M059J (cell line): Measurements from ENCODE around the gene ZNF608. TPM values are rescaled to one million over a fixed set of nuclear protein-coding genes. Genes with fewer than 3 reads are reported as not detected.
A peak's percentile ranks its signal among the peaks of the same experiment; 100 is the strongest.

Source experiments
- DNase-seq: peaks from one replicate; pipeline ENCODE4 v3.0.0-alpha.2; 2012; ENCODE audit warnings: low read depth
- total RNA-seq: library from RNA; depleted of rRNA; stranded (reverse); fragments of >200 nt; shearing (Covaris generic); gene quantifications from 2 replicates; pipeline ENCODE4 v1.2.3, GENCODE V29; 2014; rRNA removed

ZNF608 gene
- total RNA-seq = 14.2 and 18.0 TPM in 2 replicates

DNA sequence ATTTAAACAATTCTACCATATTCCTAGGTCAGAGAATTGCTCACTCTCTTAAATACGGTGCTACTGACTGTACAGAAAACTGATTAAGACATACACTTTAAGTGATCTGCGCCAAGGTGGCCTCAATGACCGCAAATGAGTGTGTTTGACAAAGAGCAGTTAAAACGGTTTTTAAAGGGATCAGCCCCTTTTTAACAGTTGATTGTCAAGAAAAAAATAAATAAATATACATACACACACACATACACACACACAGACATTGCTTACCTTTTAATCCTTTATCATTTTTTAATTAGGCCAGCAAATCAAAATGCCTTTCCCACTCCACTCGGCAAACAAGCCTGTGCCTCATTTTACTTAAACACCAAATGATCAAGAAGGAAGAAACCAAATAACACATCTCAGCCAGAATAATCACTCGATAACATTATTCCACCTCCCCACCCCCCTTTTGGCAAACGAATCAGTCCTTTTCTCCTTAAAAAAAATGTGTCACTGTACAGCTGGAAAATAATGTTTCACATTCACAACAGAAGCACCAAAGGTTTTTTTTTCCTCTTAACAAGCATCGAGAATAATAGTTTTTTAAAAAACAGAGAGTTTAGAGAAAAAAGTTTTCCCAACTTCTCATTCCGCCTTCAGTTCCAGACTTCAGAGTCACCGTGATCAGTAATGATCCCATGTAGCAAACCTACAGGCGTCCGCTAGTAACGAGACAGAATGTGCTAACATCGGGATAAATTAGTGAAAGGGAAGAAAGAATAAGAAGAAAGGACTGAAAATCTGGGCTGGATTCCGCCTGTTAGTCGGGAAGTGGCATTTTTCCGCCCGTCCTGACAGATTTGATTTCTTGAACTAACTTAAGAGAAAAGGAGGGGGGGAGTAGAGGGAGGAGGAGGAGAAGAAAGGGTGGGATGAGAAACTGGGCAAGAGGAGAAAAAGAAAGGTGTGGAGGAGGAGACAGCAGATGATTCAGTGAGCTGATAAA lies at the start of gene ZNF608:
TSS of gene ZNF608 (minus strand) at position 712 of the 988 bp plus-strand sequence. CDS start 1,650 bp downstream, outside the sequence.
- peak; percentile 87 for DNase-seq

- DNase-seq = no peak
These were observed 49.4 kb upstream of the ZNF608 start for GRCh38 chr5:124795829-124796228.

- peak; percentile 59 for DNase-seq
These were observed 44.7 kb upstream of the ZNF608 start for GRCh38 chr5:124790895-124791732.

DNA sequence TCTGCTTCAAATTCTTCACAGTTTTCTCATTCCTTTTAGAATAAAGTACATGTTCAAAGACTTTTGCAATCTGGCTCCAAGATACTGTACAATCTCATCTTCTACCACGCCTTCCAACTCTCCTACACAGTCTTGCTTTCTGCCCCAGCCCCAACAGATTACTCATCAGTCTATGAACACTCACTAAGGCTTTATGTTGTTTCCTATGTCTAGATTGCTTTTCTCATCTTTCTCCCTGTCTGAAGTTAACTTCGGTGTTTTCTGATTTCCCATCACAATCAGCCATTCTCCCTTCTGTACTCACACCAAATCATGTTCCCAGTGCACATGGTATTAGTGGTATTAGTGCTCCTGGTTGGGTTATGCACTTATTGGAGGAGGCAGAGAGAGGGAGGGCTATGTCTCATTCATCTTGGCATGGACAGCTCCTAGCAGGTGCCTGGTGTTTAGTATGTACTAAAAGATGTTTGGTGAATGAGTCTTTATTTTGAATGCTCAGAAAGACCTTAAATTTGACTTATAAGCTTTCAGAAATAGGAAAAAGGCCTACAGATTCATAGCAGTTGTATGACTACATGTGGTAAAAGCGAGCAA lies 44.0 kb upstream of the ZNF608 start:
- peak; percentile 18 for DNase-seq

DNA sequence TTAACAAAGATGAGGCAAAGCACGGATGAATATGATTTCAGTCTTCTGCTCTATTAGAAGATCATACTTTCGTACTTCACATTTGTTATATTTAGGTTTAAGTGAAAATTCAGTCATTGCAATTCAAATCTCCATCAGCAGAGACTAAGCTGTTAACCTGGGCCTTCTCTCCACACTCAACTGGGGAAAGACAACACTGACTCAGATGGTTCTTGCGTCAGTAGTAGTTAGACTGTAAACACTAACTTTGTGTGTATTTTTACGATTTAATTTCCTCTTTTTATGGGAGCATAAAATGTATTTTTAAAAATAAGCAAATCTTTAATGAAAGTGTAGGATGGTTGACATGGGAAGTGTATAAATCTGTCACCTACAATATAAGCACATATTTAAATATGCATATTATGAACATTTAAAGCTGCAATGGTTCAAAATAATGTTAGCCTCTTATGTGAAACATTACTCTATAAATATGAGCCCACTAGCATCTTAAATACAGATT lies 42.7 kb upstream of the ZNF608 start:
- DNase-seq = no peak

DNA sequence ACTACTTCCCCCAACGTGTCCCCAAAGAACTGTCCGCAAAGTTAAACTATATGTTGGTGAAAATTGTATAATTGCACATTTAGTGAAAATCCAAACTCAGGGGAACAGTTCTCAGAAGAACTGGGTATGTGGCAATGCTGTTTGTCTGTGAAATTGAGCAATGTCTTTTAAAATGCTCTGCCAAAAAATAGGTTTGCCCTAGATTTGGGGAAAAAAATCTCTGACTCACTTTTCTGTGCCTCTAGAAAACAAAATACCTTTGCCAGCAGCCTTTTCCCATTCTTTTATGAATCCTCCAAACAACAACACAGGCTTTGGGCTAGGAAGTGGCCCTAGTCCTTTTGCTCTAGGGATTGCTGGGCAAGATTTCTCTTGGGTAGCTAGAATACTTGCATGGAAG lies 37.4 kb upstream of the ZNF608 start:
- peak; percentile 20 for DNase-seq

- DNase-seq = no peak
These were observed 36.8 kb upstream of the ZNF608 start for GRCh38 chr5:124783285-124783684.

- no peak for DNase-seq
These were observed 35.8 kb upstream of the ZNF608 start for GRCh38 chr5:124782262-124782661.

- DNase-seq = no peak
These were observed 33.6 kb upstream of the ZNF608 start for GRCh38 chr5:124780011-124780410.

- no peak for DNase-seq
These were observed 27.2 kb upstream of the ZNF608 start for GRCh38 chr5:124773315-124774311.

- DNase-seq = no peak
These were observed 26.2 kb upstream of the ZNF608 start for GRCh38 chr5:124772457-124773200.

- DNase-seq = no peak
These were observed 25.3 kb upstream of the ZNF608 start for GRCh38 chr5:124771761-124772160.

DNA sequence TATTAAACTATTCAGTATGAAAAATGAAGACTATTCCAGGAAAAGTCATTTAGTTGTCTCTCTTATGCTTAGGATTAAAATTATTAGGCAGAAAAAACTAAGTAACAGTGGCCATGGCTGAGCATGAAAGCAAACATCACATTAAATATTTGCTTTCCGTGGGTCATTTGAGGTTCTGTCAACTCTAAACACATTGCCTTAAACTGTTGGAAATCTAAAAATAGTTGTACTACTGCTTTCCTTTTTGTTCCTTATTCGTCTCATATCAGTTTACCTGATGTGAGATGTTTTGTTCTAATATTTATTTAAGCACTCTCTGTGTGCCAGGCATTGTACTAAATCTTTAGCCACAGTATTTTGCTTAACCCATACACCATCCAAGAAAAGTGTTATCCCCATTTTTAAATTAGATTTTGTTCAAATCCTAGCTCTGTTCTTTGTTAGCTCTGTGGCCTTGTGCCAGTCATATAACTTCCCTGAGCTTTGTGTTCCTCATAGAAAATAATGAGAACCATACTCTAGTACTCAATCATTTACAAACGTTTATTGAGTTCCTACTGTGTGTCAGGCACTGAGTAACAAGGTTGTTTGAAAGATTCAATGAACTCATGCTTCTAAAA lies 18.7 kb upstream of the ZNF608 start:
- no peak for DNase-seq

DNA sequence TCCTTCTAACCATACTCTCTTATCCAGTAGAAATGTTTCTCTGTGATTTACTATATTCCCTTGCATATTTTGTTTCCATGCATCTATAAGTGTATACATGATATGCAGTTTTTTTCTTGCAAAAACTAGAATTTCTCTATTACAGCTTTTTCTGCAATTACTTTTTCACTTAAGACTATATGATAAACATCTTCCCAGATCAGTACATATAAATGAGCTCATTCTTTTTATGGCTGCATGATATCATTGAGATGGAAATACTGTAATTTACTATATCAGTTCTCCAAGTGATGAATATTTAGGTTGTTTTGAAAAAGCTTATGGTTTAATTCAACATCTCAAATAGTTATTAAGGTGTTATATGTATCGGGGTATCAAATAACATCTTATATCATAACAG lies 18.1 kb upstream of the ZNF608 start:
- DNase-seq = no peak

DNA sequence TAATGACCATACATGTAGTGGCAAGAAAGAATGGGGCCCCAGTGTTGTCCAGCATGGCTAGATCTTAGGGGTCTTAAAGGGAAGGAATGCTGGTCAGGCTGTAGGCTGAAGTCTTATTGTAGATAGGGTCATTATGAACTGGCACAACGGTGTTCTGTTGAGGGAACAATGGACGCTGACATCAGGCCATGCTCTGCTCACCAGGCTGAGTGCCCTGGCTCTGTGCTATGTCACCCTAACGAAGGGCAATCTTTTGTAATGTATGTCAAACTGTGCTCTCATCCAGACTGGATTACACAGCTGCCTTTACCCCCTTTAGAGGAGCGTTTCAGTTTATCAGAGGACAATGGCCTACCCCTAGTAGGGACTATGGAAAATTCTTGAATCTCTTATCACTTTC lies 14.6 kb upstream of the ZNF608 start:
- no peak for DNase-seq

DNA sequence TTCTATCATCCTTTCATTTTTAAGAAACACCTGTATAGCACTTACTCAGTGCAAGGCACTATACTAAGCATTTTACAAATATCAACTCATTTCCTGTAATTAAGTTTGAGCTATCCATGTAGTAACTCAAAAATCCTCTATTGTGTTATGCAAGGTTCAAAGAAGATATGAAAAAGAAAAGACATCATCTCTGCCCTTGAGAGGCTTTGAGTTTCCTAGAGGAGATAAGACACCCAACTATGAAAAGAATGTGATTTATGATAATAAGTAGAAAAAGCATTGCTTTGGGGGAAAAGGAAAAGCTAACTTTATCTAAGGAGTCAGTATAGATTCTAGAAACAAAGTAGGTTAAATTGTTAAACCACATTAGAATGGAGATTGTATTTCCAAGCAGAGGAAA lies 14.2 kb upstream of the ZNF608 start:
- no peak for DNase-seq

DNA sequence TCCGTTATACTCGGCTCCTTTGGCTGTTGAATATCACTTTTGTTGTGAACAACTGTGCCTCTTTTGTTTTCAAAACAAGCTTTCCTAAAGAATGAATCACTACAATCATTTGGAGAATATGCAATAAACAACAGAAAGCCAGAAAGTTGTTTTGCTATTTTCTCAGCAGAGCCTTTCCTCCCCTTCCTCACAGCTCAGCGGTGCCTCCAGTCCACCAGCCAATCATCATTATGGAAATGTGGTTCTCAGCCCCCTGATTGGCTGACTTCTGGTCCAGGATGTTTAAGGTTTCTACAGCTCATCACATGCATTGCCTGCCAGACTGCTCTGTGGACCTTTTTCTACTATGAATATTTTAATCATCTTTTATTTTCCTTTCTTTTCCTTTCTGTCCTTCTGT lies 9.1 kb upstream of the ZNF608 start:
- peak; percentile 77 for DNase-seq

DNA sequence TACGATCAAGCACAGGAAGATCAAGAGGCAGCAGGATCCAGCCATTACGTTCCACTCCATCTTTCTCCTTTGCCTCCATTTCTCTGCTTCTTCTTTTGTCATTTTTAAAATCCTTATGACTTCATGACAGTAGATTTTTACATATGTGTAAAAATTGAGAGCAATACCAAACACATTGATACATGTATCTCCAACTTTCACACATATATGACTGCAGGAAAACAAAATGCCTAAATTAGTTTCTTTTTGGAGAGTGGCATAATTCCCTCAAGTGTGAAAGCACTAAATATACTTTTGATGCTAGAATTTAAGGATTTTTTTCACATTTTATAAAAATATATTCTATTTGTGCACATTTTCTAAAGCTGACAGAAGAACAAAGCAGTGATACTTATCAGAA lies 8.6 kb upstream of the ZNF608 start:
- DNase-seq = no peak

- peak; percentile 23 for DNase-seq
These were observed 7.9 kb upstream of the ZNF608 start for GRCh38 chr5:124754206-124754927.
